SH-SY5Y (cell line): ENCODE measurements around the gene CYFIP2.

Experiments used
- GATA2 ChIP-seq: IDR thresholded peaks from 2 replicates; pipeline ENCODE4 v1.6.1; 2011; ENCODE audit warnings: mild to moderate bottlenecking, low read depth, low read length
- GATA3 ChIP-seq: IDR thresholded peaks from 2 replicates; pipeline ENCODE4 v1.6.1; 2011; ENCODE audit warnings: low read depth, mild to moderate bottlenecking, low read length, moderate library complexity

DNA sequence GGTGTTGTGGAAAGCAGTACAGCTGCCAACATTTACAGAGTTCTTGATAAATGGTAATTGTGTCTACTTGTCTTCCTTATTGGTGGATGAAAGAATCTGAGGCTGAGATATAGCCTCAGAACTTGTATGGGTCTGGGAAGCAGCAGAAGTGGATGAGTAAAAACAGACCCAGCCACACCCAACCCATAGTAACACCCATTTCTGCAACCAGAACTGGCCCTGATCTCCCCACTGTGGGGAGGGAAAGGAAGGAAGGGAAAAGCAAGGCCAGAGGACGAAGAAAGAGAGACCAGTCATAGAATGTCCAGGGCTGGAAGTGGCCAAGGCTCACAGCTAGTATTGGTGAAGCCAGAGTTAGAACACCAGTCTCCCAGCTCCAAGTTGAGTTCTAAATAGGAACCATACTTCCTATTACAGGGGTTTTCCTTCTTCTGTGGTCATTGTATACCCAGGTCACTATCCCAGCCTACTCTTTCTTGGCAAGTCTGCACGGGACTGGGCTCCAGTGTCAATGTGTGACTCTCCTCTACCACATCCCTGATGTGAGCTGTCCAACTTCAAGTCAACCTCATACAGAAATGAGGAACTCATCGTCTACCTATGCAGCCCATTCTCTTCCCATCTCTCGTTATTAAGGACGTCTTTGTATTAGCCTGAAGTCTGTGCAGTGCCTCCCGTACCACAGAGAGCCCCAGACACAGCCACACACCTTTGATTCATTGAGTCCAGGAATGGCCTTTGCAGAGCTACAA lies 49.4 kb upstream of the CYFIP2 start:
- TF ChIP-seq GATA2 (no peak), GATA3 (no peak)
